GM19463 (cell line): ENCODE measurements around the gene RRAGA.
"Not testable (repeated sequence)": the region's sequence is repeated elsewhere in the genome, so short reads cannot be mapped to it uniquely, and the experiment has no call there.

Source experiments
- ATAC-seq: cut with Tn5 transposase; IDR thresholded peaks from one replicate; pipeline ENCODE4 v1.9.1; 2021; ENCODE audit warnings: mild to moderate bottlenecking, moderate library complexity; ENCODE audit not compliant: unreplicated experiment

The RRAGA gene

GRCh38 chr9:19074836-19075235, 25.6 kb downstream of the RRAGA start:
- ATAC-seq, result no peak

GRCh38 chr9:19085295-19085694, 36.1 kb downstream of the RRAGA start:
- ATAC-seq, result no peak

DNA sequence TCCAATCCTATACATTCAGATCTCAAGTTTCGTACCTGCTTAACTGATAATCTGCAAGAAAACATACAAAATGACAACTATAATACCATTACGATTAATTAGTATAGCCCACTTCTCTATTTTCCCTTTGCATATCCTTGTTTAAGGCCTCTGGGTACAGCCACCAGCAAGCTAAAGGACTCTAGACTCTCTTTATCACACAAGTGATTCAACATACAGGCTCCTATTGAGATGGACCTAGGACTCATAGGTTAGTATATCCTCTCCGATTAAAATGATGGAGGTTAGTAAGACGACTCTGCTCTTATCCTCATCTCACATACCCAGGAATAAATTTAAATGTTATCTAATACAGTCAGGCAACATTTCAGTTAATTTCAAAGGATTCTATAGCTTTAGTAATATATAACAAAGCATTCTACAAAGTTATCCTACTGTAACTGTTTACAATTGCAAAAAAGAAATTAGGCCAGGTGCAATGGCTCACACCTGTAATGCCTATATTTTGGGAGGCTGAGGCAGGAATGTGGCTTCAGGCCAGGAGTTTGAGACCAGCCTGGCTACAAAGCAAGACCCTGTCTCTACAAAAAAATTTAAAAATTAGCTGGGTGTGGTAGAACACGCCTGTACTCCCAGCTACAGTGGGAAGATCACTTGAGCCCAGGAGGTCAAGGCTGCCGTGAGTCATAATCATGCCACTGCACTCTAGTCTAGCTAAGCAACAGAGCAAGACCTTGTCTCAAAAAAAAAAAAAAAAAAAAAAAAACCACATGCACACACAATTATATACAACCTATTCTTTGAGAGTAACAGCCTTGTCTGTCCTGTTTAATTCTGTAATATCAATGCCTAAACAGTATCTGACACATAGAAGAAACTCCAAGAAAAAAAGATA, 38.1 kb downstream of the RRAGA start:
- ATAC-seq, result no peak

- not testable (repeated sequence) for ATAC-seq
Observed at GRCh38 chr9:19097431-19097830, 48.2 kb downstream of the RRAGA start.
